GM12864 (cell line): Measurements from ENCODE around the gene VSIG4.

Experiments
- DNase-seq: peaks from one replicate; pipeline ENCODE4 v3.0.0-alpha.2; 2011; ENCODE audit warnings: low read depth
- H3K4me3 ChIP-seq: 2 replicates; pipeline ENCODE4 v1.5.1; 2011; ENCODE audit warnings: mild to moderate bottlenecking, low read depth, low read length, control low read depth
- TF ChIP-seq, protein P1 (sequence below): IDR thresholded peaks from 2 replicates; pipeline ENCODE4 v1.5.1; 2011; ENCODE audit warnings: low read depth, mild to moderate bottlenecking, moderate library complexity, low read length, control low read depth, inconsistent platforms; ENCODE audit errors: missing control alignments

VSIG4 gene

DNA sequence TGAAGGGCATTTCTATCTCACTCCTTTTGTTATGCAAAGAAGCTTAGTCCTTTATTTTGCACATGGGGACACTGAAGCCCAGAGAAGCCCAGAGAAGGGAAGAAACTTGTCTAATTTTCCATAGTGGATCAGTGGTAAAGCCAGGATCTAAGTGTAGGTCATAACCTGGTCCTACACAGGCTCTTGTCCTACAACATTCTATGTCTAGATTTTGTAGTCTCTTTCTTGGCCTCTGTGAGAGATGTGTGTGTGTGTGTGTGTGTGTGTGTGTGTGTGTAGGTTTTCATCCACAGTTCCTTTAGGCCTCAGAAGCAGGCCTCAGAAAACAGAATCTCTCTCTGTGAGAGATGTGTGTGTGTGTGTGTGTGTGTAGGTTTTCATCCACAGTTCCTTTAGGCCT, 38.3 kb downstream of the VSIG4 start:
- no peak overlapping the region for H3K4me3 ChIP-seq
- TF ChIP-seq, protein P1, sequence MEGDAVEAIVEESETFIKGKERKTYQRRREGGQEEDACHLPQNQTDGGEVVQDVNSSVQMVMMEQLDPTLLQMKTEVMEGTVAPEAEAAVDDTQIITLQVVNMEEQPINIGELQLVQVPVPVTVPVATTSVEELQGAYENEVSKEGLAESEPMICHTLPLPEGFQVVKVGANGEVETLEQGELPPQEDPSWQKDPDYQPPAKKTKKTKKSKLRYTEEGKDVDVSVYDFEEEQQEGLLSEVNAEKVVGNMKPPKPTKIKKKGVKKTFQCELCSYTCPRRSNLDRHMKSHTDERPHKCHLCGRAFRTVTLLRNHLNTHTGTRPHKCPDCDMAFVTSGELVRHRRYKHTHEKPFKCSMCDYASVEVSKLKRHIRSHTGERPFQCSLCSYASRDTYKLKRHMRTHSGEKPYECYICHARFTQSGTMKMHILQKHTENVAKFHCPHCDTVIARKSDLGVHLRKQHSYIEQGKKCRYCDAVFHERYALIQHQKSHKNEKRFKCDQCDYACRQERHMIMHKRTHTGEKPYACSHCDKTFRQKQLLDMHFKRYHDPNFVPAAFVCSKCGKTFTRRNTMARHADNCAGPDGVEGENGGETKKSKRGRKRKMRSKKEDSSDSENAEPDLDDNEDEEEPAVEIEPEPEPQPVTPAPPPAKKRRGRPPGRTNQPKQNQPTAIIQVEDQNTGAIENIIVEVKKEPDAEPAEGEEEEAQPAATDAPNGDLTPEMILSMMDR = no peak
- no peak for DNase-seq

DNA sequence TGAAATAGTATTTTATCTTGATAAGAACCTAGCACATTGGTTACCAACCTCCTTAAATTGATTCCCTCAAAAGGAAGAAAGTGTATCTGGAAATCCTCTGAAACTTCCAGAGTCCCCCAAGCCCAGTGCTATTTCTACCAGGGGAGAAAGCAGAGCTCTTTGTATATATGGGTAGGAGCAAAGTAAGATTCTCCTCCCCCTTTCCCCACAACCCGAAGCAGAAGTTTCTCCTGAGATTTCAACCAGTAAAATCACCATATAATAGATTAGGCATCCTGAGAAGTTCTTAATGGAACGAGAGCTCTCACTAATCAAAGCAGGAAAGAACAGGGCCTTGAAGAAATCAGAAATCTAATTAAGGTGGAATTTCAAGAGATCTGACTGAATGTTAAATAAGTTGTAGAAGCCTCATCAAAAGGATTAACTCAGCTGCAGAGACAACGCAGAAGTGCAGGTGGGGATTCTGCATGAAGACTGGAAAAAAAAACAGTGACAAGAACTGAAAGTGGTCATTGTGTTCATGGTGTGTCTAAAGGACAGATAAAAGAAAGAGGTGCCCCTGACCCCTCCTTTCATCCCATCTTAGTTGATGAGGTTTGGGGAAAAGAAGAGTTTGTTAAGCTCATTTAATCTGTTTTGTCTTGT, 39.1 kb downstream of the VSIG4 start:
- no peak for DNase-seq

DNA sequence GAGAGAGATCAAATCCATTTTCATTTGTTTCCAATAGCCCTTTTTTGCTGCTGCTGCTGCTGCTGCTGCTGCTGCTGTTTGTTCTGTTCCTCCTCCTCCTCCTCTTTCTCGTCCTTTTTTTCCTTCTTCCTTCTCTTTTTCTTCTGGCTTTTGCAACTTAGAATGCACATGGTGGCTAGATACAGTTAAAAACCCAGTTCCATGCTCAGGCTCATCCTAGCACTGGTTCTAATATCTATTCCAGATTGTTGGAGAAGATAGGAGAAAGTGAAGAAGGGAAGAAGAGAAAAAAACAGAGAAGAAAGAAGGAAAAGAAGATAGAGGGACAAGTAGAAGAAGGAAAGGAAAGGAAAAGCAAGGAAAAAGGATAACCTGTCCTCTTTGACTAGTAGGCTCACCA, 39.7 kb downstream of the VSIG4 start:
- H3K4me3 ChIP-seq = no peak overlapping the region
- TF ChIP-seq, protein P1 = no peak
- DNase-seq = no peak

More for the DNA sequence above, 39.1 kb downstream of the VSIG4 start:
- TF ChIP-seq, protein P1 = no peak
- no peak overlapping the region for H3K4me3 ChIP-seq

DNA sequence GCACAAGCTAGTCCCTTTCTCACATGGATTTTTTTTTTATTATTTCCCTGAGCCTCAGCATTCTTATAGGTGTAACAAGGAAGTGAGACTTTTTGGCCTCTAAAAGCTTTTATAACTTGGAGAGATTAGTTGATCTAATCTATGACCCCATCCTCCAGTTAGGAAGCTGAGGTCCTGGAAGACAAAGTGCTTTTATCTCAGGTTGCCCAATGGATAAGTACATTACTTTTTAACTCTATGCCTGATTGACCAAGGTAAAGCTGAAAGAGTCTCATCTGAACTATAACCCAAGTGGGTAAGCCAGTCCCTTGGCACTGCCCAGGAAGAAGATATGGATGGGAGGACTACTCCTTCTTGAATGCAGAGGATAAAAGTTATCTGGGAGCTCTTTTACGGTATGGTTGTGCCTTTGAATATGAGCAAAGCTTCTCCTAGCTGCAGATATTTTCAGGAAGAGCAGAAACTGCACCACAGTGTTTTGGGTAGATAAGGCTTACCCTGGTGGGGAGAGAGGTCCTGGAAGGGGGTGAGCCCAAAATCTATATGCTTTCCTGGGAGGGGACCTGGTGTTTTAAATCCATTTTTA, 40.2 kb downstream of the VSIG4 start:
- no peak overlapping the region for H3K4me3 ChIP-seq
- TF ChIP-seq, protein P1 = no peak
- no peak for DNase-seq

DNA sequence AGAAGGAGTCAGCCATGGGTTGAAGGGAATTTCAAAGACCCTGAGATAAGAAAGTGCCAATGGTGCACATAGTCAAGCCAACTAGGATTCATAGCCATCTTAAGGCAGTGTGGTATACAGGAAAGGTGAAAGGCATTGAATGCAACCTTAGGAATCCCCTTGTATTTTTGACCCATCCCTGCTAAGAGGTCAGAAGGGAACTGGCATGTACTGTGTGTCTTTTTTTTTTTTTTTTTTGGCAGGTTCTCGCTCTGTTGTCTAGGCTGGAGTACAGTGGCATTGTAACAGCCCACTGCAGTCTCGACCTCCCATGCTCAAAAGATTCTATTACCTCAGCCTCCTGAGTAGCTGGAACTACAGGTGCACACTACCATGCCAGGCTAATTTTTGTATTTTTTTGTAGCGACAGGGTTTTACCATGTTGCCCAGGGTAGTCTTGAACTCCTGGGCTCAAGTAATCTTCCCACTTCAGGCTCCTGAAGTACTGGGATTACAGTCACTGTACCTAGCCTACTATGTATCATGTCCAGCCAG, 40.8 kb downstream of the VSIG4 start:
- no peak for DNase-seq
- H3K4me3 ChIP-seq = no peak overlapping the region
- TF ChIP-seq, protein P1 = no peak

DNA sequence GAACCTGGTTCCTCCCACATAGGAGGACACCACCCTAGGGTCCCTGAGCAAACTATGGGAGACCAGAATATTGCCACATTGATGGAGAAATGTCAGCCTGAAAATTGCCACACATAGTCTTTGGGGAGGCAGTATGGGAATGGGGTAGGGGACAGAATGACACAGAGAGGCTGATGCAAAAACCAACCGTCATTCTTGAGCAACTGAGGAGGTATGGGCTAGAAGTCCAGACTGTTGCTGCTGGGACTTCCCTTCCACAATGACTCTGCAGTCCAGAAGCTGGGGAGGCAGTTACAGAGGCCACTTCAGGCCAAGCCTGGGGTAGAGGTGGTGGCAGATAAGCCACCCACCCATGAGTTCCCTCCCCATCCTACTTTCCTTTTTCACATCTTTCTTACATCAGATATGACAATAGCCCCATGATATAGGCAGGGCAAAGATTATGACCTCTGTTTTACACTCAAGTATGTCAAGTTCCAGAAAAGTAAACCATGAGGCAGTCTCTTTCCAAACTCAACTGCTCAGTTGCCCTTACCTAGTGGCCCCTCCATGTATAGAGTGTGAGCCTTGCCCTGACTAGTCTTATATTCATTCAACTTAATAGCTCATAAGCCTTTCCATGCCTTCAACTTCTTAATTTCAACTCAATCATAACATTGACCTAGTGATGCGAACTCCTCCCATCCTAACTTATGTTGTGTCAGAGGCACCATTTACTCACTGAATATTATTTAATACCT, 41.7 kb downstream of the VSIG4 start:
- H3K4me3 ChIP-seq = no peak overlapping the region
- no peak for DNase-seq
- TF ChIP-seq, protein P1 = no peak
